PC-9 (cell line): Measurements from ENCODE around the gene SSR2.
A peak's percentile ranks its signal among the peaks of the same experiment; 100 is the strongest.

Source experiments
- EZH2 ChIP-seq: fragments of 200-600 bp; sonication (generic); IDR thresholded peaks from 2 replicates; pipeline ENCODE4 v1.8.0; 2017; ENCODE audit warnings: antibody characterized with exemption, low read depth
- TF ChIP-seq, protein P1 (sequence below): fragments of 200-600 bp; sonication (generic); conservative IDR thresholded peaks from 2 replicates; pipeline ENCODE4 v1.6.1; 2017; ENCODE audit warnings: mixed run types, antibody characterized with exemption, mild to moderate bottlenecking, moderate library complexity

DNA sequence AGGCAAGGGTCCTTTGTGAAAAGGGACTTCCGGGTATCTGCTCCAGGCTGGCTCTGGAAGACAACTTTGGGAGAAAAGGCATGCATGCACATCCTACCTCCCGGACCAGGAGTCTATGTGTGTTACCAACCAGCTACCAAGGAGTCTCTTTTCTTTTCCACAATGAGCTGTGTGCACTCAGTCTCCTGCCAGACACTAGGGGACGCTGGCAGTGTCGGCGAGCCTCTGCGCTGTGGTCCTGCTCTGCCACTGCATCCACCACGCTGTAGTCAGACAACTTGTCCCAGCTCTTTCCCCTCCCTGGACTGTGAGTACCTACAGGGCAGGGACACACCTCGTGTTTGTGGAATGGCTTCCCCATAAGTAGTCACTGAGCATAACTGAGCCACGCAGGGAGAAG, 5.1 kb upstream of the SSR2 start:
- TF ChIP-seq, protein P1, sequence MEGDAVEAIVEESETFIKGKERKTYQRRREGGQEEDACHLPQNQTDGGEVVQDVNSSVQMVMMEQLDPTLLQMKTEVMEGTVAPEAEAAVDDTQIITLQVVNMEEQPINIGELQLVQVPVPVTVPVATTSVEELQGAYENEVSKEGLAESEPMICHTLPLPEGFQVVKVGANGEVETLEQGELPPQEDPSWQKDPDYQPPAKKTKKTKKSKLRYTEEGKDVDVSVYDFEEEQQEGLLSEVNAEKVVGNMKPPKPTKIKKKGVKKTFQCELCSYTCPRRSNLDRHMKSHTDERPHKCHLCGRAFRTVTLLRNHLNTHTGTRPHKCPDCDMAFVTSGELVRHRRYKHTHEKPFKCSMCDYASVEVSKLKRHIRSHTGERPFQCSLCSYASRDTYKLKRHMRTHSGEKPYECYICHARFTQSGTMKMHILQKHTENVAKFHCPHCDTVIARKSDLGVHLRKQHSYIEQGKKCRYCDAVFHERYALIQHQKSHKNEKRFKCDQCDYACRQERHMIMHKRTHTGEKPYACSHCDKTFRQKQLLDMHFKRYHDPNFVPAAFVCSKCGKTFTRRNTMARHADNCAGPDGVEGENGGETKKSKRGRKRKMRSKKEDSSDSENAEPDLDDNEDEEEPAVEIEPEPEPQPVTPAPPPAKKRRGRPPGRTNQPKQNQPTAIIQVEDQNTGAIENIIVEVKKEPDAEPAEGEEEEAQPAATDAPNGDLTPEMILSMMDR, result 0 out of 2 replicates have a peak, but pooled peaks have one; percentile 27
- TF ChIP-seq EZH2, result no peak
